HepG2 (cell line): ENCODE measurements around the gene UCHL3. TPM values are rescaled to one million over a fixed set of nuclear protein-coding genes. Genes with fewer than 3 reads are reported as not detected.

Source experiments
- AKAP8 ChIP-seq: sonication (generic); formaldehyde crosslinking; IDR thresholded peaks from 2 replicates; pipeline ENCODE4 v1.5.1; 2020; ENCODE audit warnings: mild to moderate bottlenecking, missing genetic modification reagents
- DRAP1 ChIP-seq: IDR thresholded peaks from 2 replicates; pipeline ENCODE4 v1.6.1; 2016; ENCODE audit warnings: missing genetic modification reagents, missing compliant biosample characterization
- ELF3 ChIP-seq: IDR thresholded peaks from 2 replicates; pipeline ENCODE4 v1.6.1; 2016; ENCODE audit warnings: missing genetic modification reagents, missing compliant biosample characterization
- FOXK2 ChIP-seq: fragments of 450-650 bp; IDR thresholded peaks from 2 replicates; pipeline ENCODE4 v1.6.1; 2016
- KLF12 ChIP-seq: sonication (generic); formaldehyde crosslinking; IDR thresholded peaks from 2 replicates; pipeline ENCODE4 v1.4.0; 2020; ENCODE audit warnings: missing genetic modification reagents, borderline replicate concordance
- KLF15 ChIP-seq: sonication (generic); formaldehyde crosslinking; IDR thresholded peaks from 2 replicates; pipeline ENCODE4 v1.8.1; 2023; ENCODE audit warnings: borderline replicate concordance, mild to moderate bottlenecking, inconsistent platforms, missing genetic modification reagents, mixed read lengths
- MAZ ChIP-seq, 2 experiments: sonication (generic) in 1 of 2; formaldehyde crosslinking in 1 of 2; IDR thresholded peaks; 2 replicates each; pipeline versions ENCODE4 v1.5.0 to v1.6.1; 2012 to 2020; ENCODE audit warnings: low read depth in 2 of 2, mild to moderate bottlenecking in 2 of 2, borderline replicate concordance in 1 of 2, improper control_type of control experiment in 1 of 2, low read length in 1 of 2, missing genetic modification reagents in 1 of 2, moderate library complexity in 1 of 2
- NFRKB ChIP-seq: fragments of 450-650 bp; IDR thresholded peaks from 2 replicates; pipeline ENCODE4 v1.6.1; 2017
- PHF20 ChIP-seq: sonication (generic); formaldehyde crosslinking; IDR thresholded peaks from 2 replicates; pipeline ENCODE4 v1.5.0; 2020; ENCODE audit warnings: mild to moderate bottlenecking, missing genetic modification reagents
- PITX1 ChIP-seq: sonication (generic); formaldehyde crosslinking; IDR thresholded peaks from 2 replicates; pipeline ENCODE4 v1.5.1; 2020; ENCODE audit warnings: mild to moderate bottlenecking, missing genetic modification reagents
- POLR2AphosphoS5 ChIP-seq: IDR thresholded peaks from 2 replicates; pipeline ENCODE4 v1.6.1; 2012; ENCODE audit warnings: low read depth, low read length
- SOX13 ChIP-seq, 3 experiments: fragments of 450-650 bp in 1 of 3; sonication (generic) in 1 of 3; formaldehyde crosslinking in 1 of 3; IDR thresholded peaks in 2 of 3; conservative IDR thresholded peaks in 1 of 3; 2 replicates each; pipeline versions ENCODE4 v1.5.0 to v1.6.1; 2016 to 2020; ENCODE audit warnings: antibody characterized with exemption in 1 of 3, mild to moderate bottlenecking in 1 of 3, missing compliant biosample characterization in 1 of 3, missing genetic modification reagents in 1 of 3, moderate library complexity in 1 of 3
- ZFX ChIP-seq: sonication (generic); formaldehyde crosslinking; IDR thresholded peaks from 2 replicates; pipeline ENCODE4 v1.4.0; 2020; ENCODE audit warnings: mild to moderate bottlenecking, low read depth, missing genetic modification reagents, moderate library complexity
- ZNF337 ChIP-seq: sonication (generic); formaldehyde crosslinking; IDR thresholded peaks from 2 replicates; pipeline ENCODE4 v1.5.1; 2020; ENCODE audit warnings: missing genetic modification reagents, low read depth, mild to moderate bottlenecking, borderline replicate concordance
- ZNF367 ChIP-seq: sonication (generic); formaldehyde crosslinking; IDR thresholded peaks from 2 replicates; pipeline ENCODE4 v1.4.0; 2020; ENCODE audit warnings: missing genetic modification reagents, borderline replicate concordance
- ZNF431 ChIP-seq: sonication (generic); formaldehyde crosslinking; IDR thresholded peaks from 2 replicates; pipeline ENCODE4 v1.9.0; 2022; ENCODE audit warnings: missing genetic modification reagents, low read depth, mild to moderate bottlenecking, borderline replicate concordance
- ZNF510 ChIP-seq: sonication (generic); formaldehyde crosslinking; IDR thresholded peaks from 2 replicates; pipeline ENCODE4 v1.4.0; 2020; ENCODE audit warnings: low read depth, mild to moderate bottlenecking, missing genetic modification reagents
- polyA plus RNA-seq, 8 experiments: library from polyadenylated mRNA; depleted of rRNA in 3 of 8; stranded (reverse) in 7 of 8; unstranded in 1 of 8; fragments of >200 nt; fragmentation: Illumina TruSeq in 4 of 8; extraction: Trizol in 4 of 8; gene quantifications; 2 replicates each; pipeline versions ENCODE4 v1.2.1 to v1.2.3, GENCODE V29; 2011 to 2016; ENCODE audit warnings: low read depth in 4 of 8, missing spikeins in 1 of 8, mixed read lengths in 1 of 8; ENCODE audit not compliant: insufficient read depth in 1 of 8
- total RNA-seq, 5 experiments: library from RNA; depleted of rRNA; stranded (reverse); fragments of >200 nt; fragmentation: Illumina TruSeq; extraction: Trizol; gene quantifications; 2 replicates each; pipeline ENCODE4 v1.2.3, GENCODE V29; 2016; ENCODE audit warnings: low read depth in 1 of 5
- TF ChIP-seq, protein P1 (sequence below): sonication (generic); formaldehyde crosslinking; IDR thresholded peaks from 2 replicates; pipeline ENCODE4 v1.4.0; 2020; ENCODE audit warnings: missing genetic modification reagents
- TF ChIP-seq, protein P2 (sequence below): sonication (generic); formaldehyde crosslinking; IDR thresholded peaks from 2 replicates; pipeline ENCODE4 v1.4.0; 2020; ENCODE audit warnings: missing genetic modification reagents
- TF ChIP-seq, protein P3 (sequence below): sonication (generic); formaldehyde crosslinking; IDR thresholded peaks from 2 replicates; pipeline ENCODE4 v1.5.0; 2020; ENCODE audit warnings: missing genetic modification reagents

The UCHL3 gene
- total and polyA plus RNA-seq, 2 of the 13 experiments (the other 11 are each of a cell fraction or from before 2014, with no cell fraction given) = 36.2 to 93.3 TPM

- TF ChIP-seq, protein P1, sequence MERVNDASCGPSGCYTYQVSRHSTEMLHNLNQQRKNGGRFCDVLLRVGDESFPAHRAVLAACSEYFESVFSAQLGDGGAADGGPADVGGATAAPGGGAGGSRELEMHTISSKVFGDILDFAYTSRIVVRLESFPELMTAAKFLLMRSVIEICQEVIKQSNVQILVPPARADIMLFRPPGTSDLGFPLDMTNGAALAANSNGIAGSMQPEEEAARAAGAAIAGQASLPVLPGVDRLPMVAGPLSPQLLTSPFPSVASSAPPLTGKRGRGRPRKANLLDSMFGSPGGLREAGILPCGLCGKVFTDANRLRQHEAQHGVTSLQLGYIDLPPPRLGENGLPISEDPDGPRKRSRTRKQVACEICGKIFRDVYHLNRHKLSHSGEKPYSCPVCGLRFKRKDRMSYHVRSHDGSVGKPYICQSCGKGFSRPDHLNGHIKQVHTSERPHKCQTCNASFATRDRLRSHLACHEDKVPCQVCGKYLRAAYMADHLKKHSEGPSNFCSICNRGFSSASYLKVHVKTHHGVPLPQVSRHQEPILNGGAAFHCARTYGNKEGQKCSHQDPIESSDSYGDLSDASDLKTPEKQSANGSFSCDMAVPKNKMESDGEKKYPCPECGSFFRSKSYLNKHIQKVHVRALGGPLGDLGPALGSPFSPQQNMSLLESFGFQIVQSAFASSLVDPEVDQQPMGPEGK (CRISPR knock-in tag) = 0 out of 2 replicates have a peak, but pooled peaks have one; percentile 31
- no peak for TF ChIP-seq MAZ (IDR thresholded peaks at IDR 0.05; ENCODE audit: borderline replicate concordance, low read depth, low read length)
- TF ChIP-seq MAZ (CRISPR knock-in tag; IDR thresholded peaks at IDR 0.05; ENCODE audit: low read depth) = peak; percentile 33; the same call in 1 of the 2 replicates
- TF ChIP-seq NFRKB = no peak
- TF ChIP-seq PHF20 (CRISPR knock-in tag) = no peak
- TF ChIP-seq ZNF431 (CRISPR knock-in tag) = no peak
- no peak for TF ChIP-seq ZNF337 (CRISPR knock-in tag)
- TF ChIP-seq, protein P2, sequence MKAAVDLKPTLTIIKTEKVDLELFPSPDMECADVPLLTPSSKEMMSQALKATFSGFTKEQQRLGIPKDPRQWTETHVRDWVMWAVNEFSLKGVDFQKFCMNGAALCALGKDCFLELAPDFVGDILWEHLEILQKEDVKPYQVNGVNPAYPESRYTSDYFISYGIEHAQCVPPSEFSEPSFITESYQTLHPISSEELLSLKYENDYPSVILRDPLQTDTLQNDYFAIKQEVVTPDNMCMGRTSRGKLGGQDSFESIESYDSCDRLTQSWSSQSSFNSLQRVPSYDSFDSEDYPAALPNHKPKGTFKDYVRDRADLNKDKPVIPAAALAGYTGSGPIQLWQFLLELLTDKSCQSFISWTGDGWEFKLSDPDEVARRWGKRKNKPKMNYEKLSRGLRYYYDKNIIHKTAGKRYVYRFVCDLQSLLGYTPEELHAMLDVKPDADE (CRISPR knock-in tag) = no peak
- TF ChIP-seq KLF12 (CRISPR knock-in tag) = 0 out of 2 replicates have a peak, but pooled peaks have one; percentile 15
- no peak for TF ChIP-seq DRAP1 (CRISPR knock-in tag)
- peak; percentile 65; the same call in 1 of the 2 replicates for TF ChIP-seq ZFX
- no peak for TF ChIP-seq KLF15 (CRISPR knock-in tag)
- TF ChIP-seq PITX1 (CRISPR knock-in tag) = no peak
- TF ChIP-seq FOXK2 = no peak
- no peak for TF ChIP-seq ZNF510 (CRISPR knock-in tag)
- no peak; the same call in 1 of the 2 replicates for TF ChIP-seq ZNF367 (CRISPR knock-in tag)
- TF ChIP-seq AKAP8 (CRISPR knock-in tag) = no peak
- TF ChIP-seq ELF3 (CRISPR knock-in tag) = no peak
- no peak for TF ChIP-seq SOX13 (IDR thresholded peaks at IDR 0.05)
- no peak for TF ChIP-seq SOX13 (CRISPR knock-in tag; conservative IDR thresholded peaks at IDR 0.05 in 1 of 2, IDR thresholded peaks at IDR 0.05 in 1 of 2)
- TF ChIP-seq, protein P3, sequence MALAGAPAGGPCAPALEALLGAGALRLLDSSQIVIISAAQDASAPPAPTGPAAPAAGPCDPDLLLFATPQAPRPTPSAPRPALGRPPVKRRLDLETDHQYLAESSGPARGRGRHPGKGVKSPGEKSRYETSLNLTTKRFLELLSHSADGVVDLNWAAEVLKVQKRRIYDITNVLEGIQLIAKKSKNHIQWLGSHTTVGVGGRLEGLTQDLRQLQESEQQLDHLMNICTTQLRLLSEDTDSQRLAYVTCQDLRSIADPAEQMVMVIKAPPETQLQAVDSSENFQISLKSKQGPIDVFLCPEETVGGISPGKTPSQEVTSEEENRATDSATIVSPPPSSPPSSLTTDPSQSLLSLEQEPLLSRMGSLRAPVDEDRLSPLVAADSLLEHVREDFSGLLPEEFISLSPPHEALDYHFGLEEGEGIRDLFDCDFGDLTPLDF (CRISPR knock-in tag) = no peak
- no peak for TF ChIP-seq POLR2AphosphoS5
Observed at GRCh38 chr13:75635101-75635827, 85.7 kb downstream of the UCHL3 start (continued).
